IMR-90 (cell line): ENCODE data around the gene HOXB1.

ENCODE experiments used
- ELK1 ChIP-seq: fragments of 150-350 bp; IDR thresholded peaks from 2 replicates; pipeline ENCODE4 v1.6.1; 2016; ENCODE audit warnings: low read depth, mild to moderate bottlenecking, low read length, moderate library complexity, borderline replicate concordance
- MAFK ChIP-seq: IDR thresholded peaks from 2 replicates; pipeline ENCODE4 v1.6.1; 2012; ENCODE audit warnings: low read depth, low read length, improper control_type of control experiment
- MAZ ChIP-seq: IDR thresholded peaks from 2 replicates; pipeline ENCODE4 v1.6.1; 2012; ENCODE audit warnings: low read depth, mild to moderate bottlenecking, low read length, improper control_type of control experiment, moderate library complexity, borderline replicate concordance
- MXI1 ChIP-seq: IDR thresholded peaks from 2 replicates; pipeline ENCODE4 v1.6.1; 2012; ENCODE audit warnings: low read depth, mild to moderate bottlenecking, low read length, moderate library complexity, borderline replicate concordance
- POLR2A ChIP-seq: IDR thresholded peaks from 2 replicates; pipeline ENCODE4 v1.6.1; 2012; ENCODE audit warnings: mild to moderate bottlenecking, low read depth, low read length
- RAD21 ChIP-seq: IDR thresholded peaks from 2 replicates; pipeline ENCODE4 v1.6.1; 2012; ENCODE audit warnings: low read length, improper control_type of control experiment
- USF2 ChIP-seq: fragments of 150-350 bp; IDR thresholded peaks from 2 replicates; pipeline ENCODE4 v1.6.1; 2017; ENCODE audit warnings: mild to moderate bottlenecking, antibody characterized with exemption, low read length, low read depth
- TF ChIP-seq, protein P1 (sequence below): conservative IDR thresholded peaks from 2 replicates; pipeline ENCODE4 v1.5.1; 2012; ENCODE audit warnings: mild to moderate bottlenecking, low read depth, low read length, improper control_type of control experiment

DNA sequence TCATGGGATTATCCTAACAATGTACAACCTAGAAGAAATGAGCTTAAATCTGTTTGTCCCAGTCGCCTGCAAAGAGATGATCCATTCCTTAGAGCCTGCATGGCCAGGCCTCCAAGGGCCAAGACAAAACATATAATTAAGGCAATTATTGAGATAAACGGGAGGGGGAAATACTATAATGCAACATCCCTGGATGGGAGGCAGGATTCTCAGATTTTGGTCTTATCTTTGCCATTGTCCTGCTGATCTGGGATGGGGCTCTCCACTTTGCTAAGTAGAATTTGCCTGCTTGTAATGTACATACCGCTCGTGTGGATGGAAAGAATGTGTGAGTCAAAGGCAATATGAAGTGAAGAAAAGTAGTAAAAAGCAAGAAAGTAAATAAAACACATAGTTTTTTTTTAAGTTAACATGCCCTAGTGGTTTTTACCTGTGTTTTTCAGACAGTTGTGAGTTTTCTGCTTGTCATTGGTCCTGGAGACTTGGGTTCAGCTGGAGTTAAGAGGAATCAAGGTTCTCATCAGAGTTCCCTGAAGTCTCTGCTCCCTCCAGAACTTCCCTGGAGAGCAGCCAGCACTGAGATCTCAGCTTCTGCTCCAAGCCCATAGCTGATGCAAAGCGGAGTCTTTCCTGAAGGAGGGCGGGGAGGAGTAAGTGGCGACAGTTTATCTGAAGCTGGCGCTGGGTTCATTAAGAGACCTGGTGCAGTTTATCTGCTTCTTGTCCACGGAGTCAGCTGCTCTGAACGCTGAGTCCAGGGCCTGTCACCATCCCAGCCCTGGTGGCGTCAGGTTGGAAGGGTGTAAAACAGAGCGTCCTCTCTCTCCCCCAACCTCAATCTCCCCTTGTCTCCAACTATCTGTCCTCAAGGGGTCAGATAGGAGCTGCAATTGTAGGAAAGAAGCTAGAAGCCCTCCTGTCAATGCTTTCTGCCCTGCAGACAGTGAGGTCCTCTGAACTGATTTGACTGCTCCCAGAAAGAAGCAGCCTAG lies 30.1 kb downstream of the HOXB1 start:
- TF ChIP-seq, protein P1, sequence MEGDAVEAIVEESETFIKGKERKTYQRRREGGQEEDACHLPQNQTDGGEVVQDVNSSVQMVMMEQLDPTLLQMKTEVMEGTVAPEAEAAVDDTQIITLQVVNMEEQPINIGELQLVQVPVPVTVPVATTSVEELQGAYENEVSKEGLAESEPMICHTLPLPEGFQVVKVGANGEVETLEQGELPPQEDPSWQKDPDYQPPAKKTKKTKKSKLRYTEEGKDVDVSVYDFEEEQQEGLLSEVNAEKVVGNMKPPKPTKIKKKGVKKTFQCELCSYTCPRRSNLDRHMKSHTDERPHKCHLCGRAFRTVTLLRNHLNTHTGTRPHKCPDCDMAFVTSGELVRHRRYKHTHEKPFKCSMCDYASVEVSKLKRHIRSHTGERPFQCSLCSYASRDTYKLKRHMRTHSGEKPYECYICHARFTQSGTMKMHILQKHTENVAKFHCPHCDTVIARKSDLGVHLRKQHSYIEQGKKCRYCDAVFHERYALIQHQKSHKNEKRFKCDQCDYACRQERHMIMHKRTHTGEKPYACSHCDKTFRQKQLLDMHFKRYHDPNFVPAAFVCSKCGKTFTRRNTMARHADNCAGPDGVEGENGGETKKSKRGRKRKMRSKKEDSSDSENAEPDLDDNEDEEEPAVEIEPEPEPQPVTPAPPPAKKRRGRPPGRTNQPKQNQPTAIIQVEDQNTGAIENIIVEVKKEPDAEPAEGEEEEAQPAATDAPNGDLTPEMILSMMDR: 0 out of 2 replicates have a peak, but pooled peaks have one; percentile 1
- no peak for TF ChIP-seq POLR2A
- TF ChIP-seq USF2: no peak
- TF ChIP-seq ELK1: no peak
- peak; percentile 15; the same call in 1 of the 2 replicates for TF ChIP-seq RAD21
- TF ChIP-seq MAZ: no peak
- no peak for TF ChIP-seq MXI1
- TF ChIP-seq MAFK: no peak
